D341Med (cell line): ENCODE data around the gene GRPEL1.
"Not testable (repeated sequence)": the region's sequence is repeated elsewhere in the genome, so short reads cannot be mapped to it uniquely, and the experiment has no call there.

Source experiments
- DNase-seq: peaks from one replicate; pipeline ENCODE4 v3.0.0; 2012; ENCODE audit warnings: low spot score

GRPEL1 gene

GRCh38 chr4:7067452-7068278 is at the start of gene GRPEL1:
GRPEL1 (minus strand) TSS chr4:7068064; CDS start chr4:7068032, 32 bp downstream.
- DNase-seq, result peak; percentile 97

- DNase-seq, result no peak
These were observed 48.8 kb upstream of the GRPEL1 start for GRCh38 chr4:7116705-7117104.

- DNase-seq, result no peak
These were observed 47.9 kb upstream of the GRPEL1 start for GRCh38 chr4:7115557-7116340.

GRCh38 chr4:7112656-7113055 is 44.8 kb upstream of the GRPEL1 start:
- no peak for DNase-seq

- DNase-seq, result no peak
These were observed 43.6 kb upstream of the GRPEL1 start for GRCh38 chr4:7111441-7111840.

GRCh38 chr4:7110546-7110945 is 42.7 kb upstream of the GRPEL1 start:
- no peak for DNase-seq

GRCh38 chr4:7109169-7109568 is 41.3 kb upstream of the GRPEL1 start:
- no peak for DNase-seq

GRCh38 chr4:7108660-7109059 is 40.8 kb upstream of the GRPEL1 start:
- DNase-seq, result no peak

- DNase-seq, result no peak
These were observed 40.3 kb upstream of the GRPEL1 start for GRCh38 chr4:7108046-7108625.

- no peak for DNase-seq
These were observed 39.5 kb upstream of the GRPEL1 start for GRCh38 chr4:7107166-7107905.

GRCh38 chr4:7105276-7105675 is 37.4 kb upstream of the GRPEL1 start:
- DNase-seq, result no peak

- DNase-seq, result no peak
These were observed 36.6 kb upstream of the GRPEL1 start for GRCh38 chr4:7104366-7105031.

GRCh38 chr4:7103607-7104365 is 35.9 kb upstream of the GRPEL1 start:
- DNase-seq, result no peak

GRCh38 chr4:7103031-7103606 is 35.3 kb upstream of the GRPEL1 start:
- peak; percentile 98 for DNase-seq

- DNase-seq, result not testable (repeated sequence)
These were observed 34.6 kb upstream of the GRPEL1 start for GRCh38 chr4:7102516-7102909.

GRCh38 chr4:7101692-7102515 is 34.0 kb upstream of the GRPEL1 start:
- DNase-seq, result peak; percentile 80

- DNase-seq, result peak; percentile 2
These were observed 28.4 kb upstream of the GRPEL1 start for GRCh38 chr4:7096236-7096635.

- peak; percentile 13 for DNase-seq
These were observed 27.8 kb upstream of the GRPEL1 start for GRCh38 chr4:7095611-7096155.

- DNase-seq, result peak; percentile 7
These were observed 27.1 kb upstream of the GRPEL1 start for GRCh38 chr4:7094916-7095315.
